GM20431 (cell line): Measurements from ENCODE around the gene NRCAM.
"Not testable (repeated sequence)": the region's sequence is repeated elsewhere in the genome, so short reads cannot be mapped to it uniquely, and the experiment has no call there.

Experiments used
- in situ Hi-C: fragments of 300-500 bp; cut with MseI, MboI; formaldehyde crosslinking; loops from one replicate; pipeline ENCODE4 v1.15.0; 2020; ENCODE audit warnings: low sequenced_read_pairs; ENCODE audit not compliant: unreplicated experiment

NRCAM gene

DNA sequence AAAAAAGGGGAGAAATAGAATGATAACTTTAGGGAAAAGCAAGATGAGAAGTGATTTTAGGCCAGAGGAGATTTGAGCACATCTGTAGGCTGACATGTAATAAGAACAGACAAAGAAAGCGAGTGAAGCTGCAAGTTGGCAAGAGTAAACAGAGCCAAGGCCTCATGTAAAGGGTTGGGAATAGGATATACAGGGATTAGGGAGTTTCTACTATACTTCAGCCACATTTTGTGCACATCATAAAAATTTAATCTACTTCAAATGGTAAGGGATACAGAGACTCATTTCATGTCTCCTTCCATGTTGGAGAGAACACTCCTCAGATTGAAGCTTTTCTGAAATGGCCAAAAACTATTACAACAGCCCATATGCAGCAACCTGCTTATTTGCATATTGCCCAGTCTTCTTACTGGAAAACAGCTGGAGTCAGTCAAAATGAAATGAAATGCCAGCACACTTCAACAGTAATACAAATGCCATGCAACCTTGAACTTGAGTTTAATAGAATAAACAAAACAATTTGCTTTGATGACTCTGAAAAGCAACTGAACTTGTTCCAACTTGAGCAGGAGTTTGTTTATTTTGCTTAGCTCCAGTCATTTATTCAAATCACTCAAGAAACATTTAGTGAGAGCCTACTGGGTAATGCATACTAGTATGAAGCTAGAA, 49.9 kb downstream of the NRCAM start:
- in situ Hi-C loops: no loop called here

DNA sequence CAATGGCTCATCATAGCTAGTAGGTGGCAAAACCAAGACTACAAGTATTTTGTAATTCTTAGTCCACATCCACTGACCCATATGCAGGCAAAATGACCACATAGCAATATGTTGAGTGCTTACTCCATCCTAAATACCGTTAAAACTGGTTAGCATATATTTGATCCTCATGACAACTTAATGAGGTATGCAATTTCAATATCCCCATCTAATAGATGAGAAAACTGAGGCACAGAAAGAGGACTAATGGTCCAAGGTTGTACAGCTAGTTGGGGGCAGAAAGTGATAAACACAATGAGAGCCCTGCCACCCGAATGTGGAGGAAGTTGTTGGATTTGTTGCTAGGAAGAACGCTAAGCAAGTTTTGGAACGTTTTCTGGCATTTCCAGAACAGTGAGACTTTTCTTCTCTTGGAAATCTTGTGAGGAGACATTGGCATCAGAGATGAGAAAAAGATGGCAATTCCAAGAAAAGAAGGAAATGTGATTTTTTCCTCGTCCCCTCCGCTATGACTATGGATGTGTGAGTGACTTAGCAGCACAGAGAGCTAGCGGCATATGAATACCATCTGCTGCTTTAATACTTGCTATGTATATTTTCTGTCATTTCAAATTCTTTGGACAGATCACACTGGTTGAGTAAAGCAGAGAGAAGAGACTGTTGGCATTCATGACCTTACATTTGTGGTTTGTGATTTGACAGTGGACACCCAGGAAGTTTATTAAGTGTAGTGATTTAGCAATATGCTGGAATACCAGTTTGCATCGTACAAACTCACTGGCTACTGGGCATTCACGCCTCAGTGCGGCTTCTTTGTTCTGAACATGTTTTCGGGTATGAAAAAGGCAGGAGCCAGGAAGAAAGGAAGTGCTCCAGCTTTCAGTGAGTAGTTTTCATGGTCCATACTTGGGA, 51.5 kb downstream of the NRCAM start:
- in situ Hi-C loops: no loop called here

DNA sequence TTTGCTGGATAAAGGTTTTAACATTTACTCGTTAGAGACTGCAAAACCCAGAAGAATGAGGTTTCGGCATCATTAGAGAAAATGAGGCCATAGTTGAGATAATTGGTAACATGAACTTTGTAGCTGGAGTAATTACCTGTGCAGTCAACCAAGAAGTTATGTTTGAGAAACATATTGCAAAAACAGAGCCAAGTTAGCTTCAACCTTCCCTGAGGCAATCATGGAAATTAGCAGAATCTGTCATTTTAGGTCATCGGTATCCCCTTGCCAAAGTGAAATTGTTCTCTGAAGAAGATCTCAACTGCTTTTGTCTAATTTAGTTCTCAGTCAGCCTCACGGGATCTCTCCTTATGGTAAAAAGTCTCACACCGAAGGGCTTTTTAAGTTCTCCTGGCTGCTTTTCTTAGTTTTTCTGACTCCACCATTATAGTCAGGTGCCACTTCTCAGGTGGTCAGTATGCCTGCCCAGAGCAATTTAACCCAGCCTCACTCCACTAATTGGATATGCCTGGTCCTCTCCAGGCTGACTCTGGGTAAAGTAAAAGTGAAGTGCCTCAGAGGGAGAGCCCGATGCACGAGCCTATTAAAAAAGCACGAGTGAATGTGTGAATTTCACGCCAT, 52.5 kb downstream of the NRCAM start:
- in situ Hi-C loops: no loop called here

DNA sequence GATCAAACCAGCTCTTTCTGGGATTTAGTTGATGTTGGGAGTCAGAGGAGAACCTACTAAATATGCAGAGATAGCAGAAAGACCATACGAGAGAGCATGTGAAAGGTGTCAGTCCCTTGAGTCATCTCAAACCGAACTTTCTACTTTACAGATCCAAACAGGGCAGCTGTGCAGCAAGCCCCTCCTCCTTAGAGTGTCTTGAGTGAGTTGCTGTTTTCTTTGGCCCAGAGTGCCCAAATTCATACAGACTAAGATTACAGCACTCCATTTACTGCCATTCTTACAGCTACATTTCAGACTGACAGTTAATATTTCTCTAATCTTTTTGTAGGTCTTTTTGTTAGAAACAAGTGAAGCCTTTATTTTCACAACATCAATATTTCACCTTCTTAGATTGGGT, 53.4 kb downstream of the NRCAM start:
- in situ Hi-C loops: no loop called here

DNA sequence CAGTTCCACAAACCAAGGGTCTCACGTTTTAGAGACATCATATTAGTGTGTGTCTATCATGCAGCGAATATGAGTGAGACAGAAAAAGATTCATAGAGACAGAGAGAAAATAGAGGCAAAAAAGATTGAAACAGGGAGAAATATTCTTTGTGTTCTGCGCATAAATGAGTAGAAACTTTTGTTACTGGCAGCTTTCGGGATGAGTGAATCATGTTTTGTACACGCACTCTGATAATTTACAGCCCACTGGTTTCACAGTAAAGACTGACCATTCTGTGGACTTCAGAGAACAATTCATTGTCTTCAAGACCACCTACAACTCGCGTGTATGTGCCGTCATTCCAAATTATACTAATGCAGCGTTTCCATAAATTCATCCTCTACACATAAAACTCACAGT, 60.2 kb downstream of the NRCAM start:
- in situ Hi-C loops: no loop called here

DNA sequence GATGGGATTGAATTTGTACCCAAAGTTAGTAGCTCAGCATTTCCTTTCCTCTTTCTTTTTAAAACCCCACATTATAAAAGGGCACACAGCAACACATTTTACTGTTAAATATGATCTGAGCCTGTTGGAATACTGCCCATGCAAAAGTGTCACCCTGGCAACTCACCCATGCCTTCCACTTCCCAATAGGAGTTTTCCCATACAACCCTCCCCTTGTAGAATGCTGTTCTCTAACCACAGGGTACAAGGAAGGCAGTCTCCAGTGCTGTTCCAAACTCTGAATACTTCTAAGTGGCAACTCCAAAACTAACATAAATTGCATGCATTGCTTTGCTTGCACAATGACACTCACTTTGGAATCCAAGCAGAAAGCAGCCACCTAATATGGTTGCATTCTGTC, 60.8 kb downstream of the NRCAM start:
- in situ Hi-C loops: no loop called here

DNA sequence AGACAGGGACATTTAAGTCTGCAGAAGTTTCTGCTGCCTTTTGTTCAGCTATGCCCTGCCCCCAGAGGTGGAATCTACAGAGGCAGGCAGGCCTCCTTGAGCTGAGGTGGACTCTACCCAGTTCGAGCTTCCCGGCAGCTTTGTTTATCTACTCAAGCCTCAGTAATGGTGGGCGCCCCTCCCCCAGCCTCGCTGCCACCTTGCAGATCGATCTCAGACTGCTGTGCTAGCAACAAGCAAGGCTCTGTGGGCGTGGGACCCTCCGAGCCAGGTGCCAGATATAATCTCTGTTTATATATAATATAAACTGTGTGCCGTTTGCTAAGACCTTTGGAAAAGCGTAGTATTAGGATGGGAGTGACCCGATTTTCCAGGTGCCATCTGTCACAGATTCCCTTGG, 63.1 kb downstream of the NRCAM start:
- in situ Hi-C loops: not testable (repeated sequence)

DNA sequence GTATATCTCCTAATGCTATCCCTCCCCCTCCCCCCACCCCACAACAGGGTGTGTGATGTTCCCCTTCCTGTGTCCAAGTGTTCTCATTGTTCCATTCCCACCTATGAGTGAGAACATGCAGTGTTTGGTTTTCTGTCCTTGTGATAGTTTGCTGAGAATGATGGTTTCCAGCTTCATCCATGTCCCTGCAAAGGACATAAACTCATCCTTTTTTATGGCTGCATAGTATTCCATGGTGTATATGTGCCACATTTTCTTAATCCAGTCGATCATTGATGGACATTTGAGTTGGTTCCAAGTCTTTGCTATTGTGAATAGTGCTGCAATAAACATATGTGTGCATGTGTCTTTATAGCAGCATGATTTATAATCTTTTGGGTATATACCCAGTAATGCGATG, 68.5 kb downstream of the NRCAM start:
- in situ Hi-C loops: not testable (repeated sequence)

DNA sequence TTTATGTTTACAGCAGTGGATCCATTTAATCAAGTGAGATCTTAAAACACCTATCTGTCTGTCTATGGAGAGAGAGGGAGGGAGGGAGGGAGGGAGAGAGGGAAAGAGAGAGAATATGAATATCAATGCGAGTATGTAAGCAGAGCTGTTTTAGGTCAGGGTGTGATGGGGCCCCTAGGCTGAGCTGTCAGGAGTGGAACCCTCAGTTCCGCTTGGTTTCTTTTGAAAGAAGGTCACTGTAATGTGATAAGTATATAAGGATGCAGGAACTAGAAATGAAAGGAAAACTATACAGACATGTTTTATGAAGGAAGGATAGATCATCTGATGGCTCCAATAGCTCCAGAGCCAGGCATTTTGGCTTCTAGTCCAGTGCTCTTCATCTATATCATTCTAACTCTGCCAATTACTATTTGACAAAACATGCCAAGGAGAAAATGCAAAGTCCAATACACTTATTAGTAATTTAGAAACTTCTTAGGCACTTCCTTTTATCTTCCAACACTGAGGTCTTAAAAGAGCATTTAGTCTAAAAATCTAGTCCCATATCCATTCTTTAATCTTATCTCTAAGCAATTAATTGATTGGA, 70.3 kb downstream of the NRCAM start:
- in situ Hi-C loops: no loop called here

DNA sequence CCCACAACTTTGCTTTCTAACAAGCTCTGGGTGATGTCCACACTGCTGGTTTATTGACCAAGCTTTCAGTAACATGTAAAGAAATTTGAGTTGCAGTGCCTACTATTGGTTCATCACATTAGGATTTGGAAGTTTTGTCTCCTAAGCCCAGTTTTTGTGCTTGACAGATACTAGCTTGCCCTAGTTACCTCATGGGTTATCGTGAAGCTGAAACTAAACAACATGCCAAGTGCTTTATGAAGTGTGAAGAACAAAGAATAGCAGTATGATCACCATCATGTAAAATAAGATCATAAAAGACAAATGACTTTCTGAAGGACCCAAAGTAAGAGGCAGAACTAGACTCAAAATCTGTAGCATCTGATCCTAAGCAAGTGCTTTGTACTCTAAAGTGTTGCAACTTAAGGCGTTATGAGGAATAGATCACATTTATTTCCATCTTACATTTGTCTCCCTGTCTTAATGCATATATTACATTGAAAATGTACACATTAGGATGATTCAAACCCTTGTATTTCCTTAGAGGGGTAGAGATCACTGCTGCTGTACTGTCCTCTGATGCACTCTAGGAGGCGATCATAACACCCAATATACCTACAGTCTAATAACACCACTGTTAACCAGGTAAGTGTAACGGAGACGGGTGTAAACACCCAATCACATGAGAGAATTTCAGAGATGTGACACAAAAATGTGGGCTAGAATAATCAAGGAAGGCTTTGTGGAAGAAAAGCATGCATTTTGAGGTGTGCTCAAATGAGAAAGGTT, 71.3 kb downstream of the NRCAM start:
- in situ Hi-C loops: no loop called here

DNA sequence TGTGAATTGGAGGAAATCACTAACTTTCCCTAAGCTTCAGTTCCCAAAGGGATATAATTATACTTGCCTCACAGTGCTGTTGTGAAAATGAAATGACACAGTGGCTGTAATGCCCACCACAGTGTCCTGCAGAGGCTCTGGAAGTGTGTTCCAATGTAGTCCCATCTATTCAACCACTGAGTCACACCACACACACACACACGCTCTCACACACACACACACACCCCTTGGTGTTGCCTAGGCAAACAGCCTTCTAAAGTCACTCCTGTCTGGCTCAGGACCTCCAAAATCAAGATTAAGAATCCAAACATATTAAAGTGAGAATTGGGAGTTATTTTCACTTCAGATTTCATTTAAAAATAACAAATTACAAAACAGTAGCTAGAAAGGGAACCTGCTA, 73.3 kb downstream of the NRCAM start:
- in situ Hi-C loops: no loop called here

DNA sequence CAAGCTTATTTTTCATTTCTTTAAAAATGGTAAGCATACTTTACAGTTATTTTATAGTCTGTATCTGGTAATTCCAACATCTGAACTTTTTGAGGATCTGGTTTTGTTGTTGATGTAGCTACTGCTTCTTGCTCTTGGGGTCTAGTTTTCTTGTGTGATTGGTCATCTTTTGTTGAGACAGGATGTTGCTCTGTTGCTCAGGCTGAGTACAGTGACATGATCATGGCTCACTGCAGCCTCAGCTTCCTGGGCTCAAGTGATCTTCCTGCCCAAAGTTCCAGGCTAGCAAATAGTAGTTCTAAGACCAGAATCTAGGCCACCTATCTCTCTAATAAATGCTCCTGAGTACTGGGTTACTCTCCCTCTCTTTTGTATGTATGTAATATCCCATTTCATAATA, 75.7 kb downstream of the NRCAM start:
- in situ Hi-C loops: no loop called here

DNA sequence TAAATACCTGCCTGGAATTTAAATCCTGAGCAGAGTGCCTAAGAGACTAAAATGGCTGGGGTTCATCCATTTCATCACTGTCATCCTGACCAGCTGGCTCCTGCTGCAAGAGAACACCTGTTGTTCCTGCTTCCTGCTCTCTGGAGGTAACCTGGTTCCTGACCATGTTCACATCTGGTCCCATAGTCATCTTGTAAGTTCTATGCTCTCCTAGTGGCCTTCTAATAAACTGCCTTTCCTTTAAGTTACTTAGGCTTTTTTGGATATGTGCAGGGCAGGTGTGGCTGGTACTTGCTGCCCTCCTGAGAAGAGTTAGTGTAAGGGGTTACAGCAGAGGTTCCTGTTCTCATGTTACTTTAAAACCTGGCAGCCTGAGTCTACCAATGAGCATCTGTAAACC, 80.0 kb downstream of the NRCAM start:
- in situ Hi-C loops: no loop called here

DNA sequence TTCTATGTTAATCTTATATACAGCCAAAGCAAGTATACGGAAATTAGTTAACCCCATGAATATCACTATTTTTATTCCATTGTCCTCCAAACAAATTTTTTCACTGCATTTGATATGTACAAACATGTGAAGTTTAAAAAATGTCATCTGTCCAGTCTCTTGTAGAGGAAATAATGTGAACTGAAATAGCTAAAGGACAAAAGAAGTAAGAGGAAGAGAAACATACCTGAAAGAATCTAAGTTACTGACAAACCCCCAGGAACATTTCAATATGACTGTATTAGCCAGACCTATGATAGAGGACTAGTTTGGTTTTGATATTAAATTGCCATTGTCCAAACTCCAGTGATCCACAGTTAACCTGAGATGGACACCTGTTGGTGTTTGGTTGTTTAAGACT, 80.6 kb downstream of the NRCAM start:
- in situ Hi-C loops: no loop called here

DNA sequence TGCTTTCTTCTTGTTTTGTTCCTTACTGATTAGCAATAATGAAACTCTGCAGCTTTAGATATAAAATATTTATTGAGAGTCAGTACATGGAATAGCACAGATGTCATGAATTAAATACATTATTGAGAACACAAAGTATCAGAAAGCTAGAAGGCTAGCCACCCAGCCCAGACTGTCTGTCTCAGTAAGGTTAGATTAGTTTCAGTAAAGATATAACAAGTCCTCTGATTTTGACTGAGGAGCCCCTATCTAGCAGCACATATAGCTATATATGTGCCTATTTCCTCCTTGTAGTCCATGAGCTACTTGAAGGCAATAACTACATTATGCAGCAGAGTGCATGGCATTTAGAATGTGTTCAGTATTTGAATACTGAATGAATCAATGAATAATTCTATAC, 81.3 kb downstream of the NRCAM start:
- in situ Hi-C loops: no loop called here

DNA sequence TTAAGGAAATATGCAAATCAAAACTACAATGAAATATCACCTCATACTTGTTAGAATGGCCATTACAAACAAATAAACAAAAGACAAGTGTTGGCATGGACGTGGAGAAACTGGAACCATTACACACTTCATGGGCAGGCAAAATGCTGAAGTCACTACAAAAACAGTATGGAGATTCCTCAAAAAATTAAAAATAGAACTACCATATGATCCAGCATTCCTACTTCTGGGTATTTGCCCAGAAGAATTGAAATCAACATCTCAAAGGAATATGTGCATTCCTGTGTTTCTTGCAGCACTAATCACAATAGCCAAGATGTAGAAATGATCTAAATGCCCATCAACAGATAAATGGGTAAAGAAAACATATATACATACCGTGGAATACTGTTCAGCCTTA, 83.6 kb downstream of the NRCAM start:
- in situ Hi-C loops: no loop called here

DNA sequence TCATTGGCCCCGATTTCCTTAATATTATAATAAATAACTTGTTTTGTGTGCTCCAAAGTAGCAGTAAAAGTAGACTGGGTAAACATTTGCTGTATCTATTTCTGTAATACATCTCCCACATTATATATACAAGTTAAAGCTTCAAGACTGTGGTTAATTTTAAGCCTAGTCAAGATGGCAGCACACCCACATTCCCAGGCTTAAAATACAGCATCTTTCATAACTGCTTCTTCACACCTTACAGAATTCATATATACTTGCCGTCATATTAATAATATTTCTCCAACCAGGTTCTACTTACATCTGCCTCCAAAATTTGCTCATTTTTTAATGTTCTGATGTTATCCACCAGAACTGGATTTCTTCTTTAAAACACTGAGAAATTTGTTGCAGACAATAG, 85.6 kb downstream of the NRCAM start:
- in situ Hi-C loops: no loop called here

DNA sequence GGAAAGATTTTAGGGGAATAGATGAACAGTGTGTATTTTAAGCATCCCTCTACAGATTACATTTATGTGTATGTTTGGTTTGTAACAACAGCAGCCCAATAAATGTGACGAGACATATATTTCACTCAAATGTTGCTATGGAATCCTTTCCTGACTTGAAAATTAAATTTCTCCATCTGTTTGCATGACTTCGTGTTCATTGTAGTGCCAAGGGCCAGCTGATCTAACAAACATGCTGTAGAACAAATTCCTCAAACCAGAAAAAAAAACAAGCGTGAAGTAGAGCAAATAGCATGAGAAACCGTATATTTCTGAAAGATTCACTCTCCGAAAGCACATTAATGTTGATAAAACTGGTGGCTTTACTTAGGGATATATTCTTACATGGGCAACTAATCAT, 87.8 kb downstream of the NRCAM start:
- in situ Hi-C loops: no loop called here

DNA sequence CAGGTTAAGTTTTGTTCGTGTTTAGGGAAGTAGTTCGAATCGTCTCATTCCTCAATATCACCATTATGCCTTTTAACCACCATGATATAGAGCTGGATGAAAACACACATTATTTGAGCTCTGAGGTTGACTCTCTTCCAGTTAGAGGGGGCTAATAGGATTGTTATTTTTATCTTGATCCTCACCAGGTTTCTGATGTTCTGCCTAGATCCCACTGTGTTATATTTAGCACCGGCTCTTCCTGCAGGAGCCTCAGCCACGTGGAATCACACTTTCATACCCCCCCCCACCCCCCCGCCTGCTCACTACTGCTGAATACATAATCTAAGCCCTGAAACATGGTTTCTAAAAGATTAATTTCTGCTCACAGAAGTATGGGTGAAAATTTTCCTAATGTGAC, 88.3 kb downstream of the NRCAM start:
- in situ Hi-C loops: no loop called here

DNA sequence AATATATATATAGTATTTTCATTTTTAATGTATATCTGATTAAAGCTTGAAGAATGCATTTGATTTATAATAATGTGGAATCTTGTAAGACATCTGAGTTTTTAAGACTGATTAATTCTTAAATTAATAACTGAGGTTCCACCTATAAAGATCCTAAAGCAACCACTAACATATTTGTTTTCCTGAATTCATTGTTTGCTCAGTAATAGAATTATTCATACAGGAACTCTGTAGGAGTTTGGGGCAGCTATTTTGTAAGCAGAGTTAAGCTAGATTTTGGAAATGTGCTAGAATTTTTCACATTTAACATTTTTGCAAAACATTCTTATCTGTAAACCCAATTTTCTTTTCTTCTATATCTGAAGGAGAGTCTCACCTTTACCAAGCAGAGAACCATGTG, 88.9 kb downstream of the NRCAM start:
- in situ Hi-C loops: no loop called here
